ENCODE data around the gene LMO1. TPM values are rescaled to one million over a fixed set of nuclear protein-coding genes. Genes with fewer than 3 reads are reported as not detected.

LMO1 gene
- total RNA-seq, 1 donor from 2014 or later = 0.43 TPM

DNA sequence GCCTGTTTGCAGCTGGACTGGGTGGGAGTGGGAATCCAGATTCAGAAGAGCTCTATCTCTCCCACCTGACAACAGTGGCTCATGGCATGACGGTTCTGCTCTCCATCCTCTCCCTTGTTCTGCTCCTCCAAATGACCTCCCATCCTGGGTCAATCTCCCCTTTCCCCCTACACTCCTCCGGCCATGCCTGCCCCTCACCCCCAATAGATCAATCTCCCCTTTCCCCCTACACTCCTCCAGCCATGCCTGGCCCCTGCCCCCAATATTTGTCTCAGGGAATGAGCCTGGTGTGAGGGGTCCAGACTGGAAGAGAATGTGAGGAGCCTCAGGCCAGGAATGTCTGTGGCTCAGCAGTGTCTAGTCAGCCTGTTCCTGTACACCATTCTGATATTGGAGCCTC, 64.0 kb downstream of the LMO1 start:
- H3K4me1 Mint-ChIP-seq (ENCODE audit: low read depth) = no peaks in the 10 kb centered on the region
- peaks cover 50% of the 10 kb centered on the region for H3K27me3 Mint-ChIP-seq
- DNase-seq (ENCODE audit: low spot score, unreplicated experiment) = no peak
- TF ChIP-seq, protein P1, sequence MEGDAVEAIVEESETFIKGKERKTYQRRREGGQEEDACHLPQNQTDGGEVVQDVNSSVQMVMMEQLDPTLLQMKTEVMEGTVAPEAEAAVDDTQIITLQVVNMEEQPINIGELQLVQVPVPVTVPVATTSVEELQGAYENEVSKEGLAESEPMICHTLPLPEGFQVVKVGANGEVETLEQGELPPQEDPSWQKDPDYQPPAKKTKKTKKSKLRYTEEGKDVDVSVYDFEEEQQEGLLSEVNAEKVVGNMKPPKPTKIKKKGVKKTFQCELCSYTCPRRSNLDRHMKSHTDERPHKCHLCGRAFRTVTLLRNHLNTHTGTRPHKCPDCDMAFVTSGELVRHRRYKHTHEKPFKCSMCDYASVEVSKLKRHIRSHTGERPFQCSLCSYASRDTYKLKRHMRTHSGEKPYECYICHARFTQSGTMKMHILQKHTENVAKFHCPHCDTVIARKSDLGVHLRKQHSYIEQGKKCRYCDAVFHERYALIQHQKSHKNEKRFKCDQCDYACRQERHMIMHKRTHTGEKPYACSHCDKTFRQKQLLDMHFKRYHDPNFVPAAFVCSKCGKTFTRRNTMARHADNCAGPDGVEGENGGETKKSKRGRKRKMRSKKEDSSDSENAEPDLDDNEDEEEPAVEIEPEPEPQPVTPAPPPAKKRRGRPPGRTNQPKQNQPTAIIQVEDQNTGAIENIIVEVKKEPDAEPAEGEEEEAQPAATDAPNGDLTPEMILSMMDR (IDR thresholded peaks at IDR 0.05; ENCODE audit: unreplicated experiment) = no peak
- H3K9me3 Mint-ChIP-seq (ENCODE audit: low read depth) = no peaks in the 10 kb centered on the region
- no peak overlapping the region for H3K4me3 Mint-ChIP-seq (ENCODE audit: low read depth)
- no peak overlapping the region for H3K27ac Mint-ChIP-seq
- H3K36me3 Mint-ChIP-seq (ENCODE audit: insufficient read depth) = no peaks in the 10 kb centered on the region

DNA sequence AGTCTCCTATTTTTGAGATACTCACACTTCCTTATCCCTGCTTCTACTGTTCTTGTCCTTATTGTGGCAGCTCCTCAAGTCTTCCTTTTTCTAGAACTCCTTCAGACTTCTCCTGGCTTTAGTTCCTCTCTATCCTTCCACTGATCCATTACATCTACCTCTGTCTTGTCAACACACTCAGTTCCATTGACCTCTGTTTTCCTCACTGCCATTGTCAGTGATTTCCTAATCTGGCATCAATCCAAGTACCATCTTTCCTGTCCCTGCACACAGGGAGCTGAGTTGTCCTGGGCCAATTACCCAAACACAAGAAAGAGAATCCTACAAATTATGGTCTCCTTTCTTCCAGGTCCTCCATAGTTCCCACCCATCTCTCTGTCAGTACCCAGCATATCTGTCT, 66.9 kb downstream of the LMO1 start:
- Mint-ChIP-seq H3K4me1 (ENCODE audit: low read depth) (no peaks in the 10 kb centered on the region), H3K9me3 (ENCODE audit: low read depth) (no peaks in the 10 kb centered on the region), H3K27ac (no peak overlapping the region), H3K4me3 (ENCODE audit: low read depth) (no peak overlapping the region), H3K27me3 (peaks cover 55% of the 10 kb centered on the region), H3K36me3 (ENCODE audit: insufficient read depth) (no peaks in the 10 kb centered on the region)
- DNase-seq (ENCODE audit: low spot score, unreplicated experiment) = no peak
- TF ChIP-seq, protein P1 (IDR thresholded peaks at IDR 0.05; ENCODE audit: unreplicated experiment) = no peak

DNA sequence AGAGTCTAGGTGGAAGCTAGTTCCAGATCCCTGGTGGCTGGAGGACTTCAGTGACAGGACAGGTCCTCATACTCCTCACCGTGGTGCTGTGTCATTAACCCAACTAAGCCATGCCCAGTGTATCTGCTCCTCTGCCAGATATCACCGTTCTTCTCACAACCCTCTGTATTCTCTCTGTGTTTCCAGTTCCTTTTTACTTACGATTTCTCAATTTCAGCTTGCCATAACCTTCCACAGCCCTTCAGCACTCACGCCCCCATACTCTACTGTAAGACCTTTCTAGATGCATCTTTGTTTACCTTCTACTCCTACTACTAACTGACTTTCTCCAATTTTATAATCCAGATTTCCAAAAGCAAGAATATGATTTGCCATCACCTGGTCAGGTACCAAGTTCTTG, 68.7 kb downstream of the LMO1 start:
- Mint-ChIP-seq H3K36me3 (ENCODE audit: insufficient read depth) (no peaks in the 10 kb centered on the region), H3K4me1 (ENCODE audit: low read depth) (no peaks in the 10 kb centered on the region), H3K9me3 (ENCODE audit: low read depth) (no peaks in the 10 kb centered on the region), H3K27ac (no peak overlapping the region), H3K4me3 (ENCODE audit: low read depth) (no peak overlapping the region), H3K27me3 (peaks cover 55% of the 10 kb centered on the region)
- TF ChIP-seq, protein P1 (IDR thresholded peaks at IDR 0.05; ENCODE audit: unreplicated experiment) = no peak
- no peak for DNase-seq (ENCODE audit: low spot score, unreplicated experiment)

DNA sequence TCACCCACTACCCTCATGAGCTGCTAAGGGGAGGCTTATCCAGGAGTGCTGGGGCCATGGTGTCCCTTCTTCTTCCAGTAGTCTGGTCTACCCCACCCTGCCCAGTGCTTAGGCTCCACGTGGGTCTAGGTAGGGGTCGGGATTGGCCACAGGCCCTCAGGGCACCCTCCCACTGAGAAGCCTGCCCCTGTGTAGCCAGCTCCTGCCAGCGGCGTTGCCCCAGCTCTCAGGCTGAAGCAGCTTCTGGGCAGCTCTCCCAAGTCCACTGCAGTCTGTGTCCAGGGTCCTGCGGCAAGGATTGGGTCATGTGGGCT, 70.8 kb downstream of the LMO1 start:
- Mint-ChIP-seq H3K27ac (no peak overlapping the region), H3K4me1 (ENCODE audit: low read depth) (no peaks in the 10 kb centered on the region), H3K27me3 (peaks cover 38% of the 10 kb centered on the region), H3K36me3 (ENCODE audit: insufficient read depth) (no peaks in the 10 kb centered on the region), H3K9me3 (ENCODE audit: low read depth) (no peaks in the 10 kb centered on the region), H3K4me3 (ENCODE audit: low read depth) (no peak overlapping the region)
- DNase-seq (ENCODE audit: low spot score, unreplicated experiment) = no peak
- TF ChIP-seq, protein P1 (IDR thresholded peaks at IDR 0.05; ENCODE audit: unreplicated experiment) = no peak

DNA sequence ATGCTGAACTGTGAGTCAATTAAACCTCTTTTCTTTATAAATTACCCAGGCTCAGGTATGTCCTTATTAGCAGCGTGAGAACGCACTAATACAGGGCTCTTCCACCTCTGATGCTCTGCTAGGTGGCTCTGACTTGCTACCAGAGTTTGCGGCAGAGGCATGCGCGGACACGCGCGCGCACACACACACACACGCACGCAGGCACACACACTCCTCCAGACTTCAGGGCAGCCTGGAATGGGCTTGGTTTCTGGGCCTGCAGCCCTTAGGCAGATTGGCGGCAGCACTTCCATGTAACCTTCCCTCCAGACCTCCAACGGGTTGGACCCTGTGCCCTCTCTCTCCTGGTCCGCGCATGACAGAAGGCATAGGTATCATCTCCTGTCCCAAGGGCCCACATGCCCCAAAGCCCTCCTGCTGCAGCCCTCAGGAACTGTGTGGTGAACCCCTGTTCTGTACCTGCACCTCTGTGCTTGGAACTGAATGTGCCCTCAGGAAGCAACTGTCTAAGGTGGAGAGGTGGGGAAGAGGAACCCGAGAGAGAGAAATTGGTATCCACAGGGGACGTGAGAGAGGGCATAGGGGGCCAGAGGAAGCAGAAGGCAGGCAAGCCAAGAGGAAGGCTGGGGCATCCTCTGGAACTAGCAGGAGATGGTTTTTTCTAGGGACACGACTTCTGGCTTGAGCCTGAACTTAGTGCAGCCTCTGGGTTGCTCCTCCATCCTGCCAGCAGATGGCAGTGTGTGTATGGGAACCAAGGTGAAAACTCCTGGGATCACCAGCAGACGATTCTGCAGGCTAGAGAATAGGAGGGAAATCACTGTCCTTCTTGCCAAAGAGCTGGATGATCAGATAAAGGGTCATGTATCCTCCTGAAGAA, 71.4 kb downstream of the LMO1 start:
- peak; percentile 51 for DNase-seq (ENCODE audit: low spot score, unreplicated experiment)
- TF ChIP-seq, protein P1 (IDR thresholded peaks at IDR 0.05; ENCODE audit: unreplicated experiment) = peak; percentile 90
- Mint-ChIP-seq H3K27me3 (peaks cover 32% of the 10 kb centered on the region), H3K36me3 (ENCODE audit: insufficient read depth) (no peaks in the 10 kb centered on the region), H3K27ac (no peak overlapping the region), H3K9me3 (ENCODE audit: low read depth) (no peaks in the 10 kb centered on the region), H3K4me3 (ENCODE audit: low read depth) (no peak overlapping the region), H3K4me1 (ENCODE audit: low read depth) (no peaks in the 10 kb centered on the region)

Data from progenitor cell of endocrine pancreas (in vitro differentiated cells).